GM19099 (cell line): Measurements from ENCODE around the gene SLC35G4.

Source experiments
- POLR2A ChIP-seq: IDR thresholded peaks from 3 replicates; pipeline ENCODE4 v1.6.1; 2011; ENCODE audit warnings: low read depth; ENCODE audit not compliant: insufficient read length; ENCODE audit errors: extremely low read depth

Gene SLC35G4

GRCh38 chr18:11587432-11587831 lies 22.0 kb upstream of the SLC35G4 start:
- no peak for TF ChIP-seq POLR2A

DNA sequence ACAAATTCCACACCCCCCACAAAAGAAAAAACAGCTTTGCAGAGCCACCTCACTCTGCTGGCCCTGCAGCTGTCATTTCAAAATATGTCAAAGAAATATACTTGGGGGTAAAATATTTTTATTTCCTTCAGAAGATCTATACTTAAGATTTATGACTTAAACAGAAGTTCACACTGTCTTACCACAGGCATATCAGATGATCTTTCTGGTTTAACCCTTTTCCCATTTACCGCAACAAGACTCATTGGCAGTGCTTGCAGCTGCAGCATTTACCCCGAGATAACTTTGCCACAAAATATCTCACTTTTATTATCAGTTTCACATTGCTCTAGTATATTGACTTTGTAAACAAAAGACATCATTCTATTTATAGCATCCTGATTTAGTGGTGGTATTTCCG lies 21.6 kb upstream of the SLC35G4 start:
- TF ChIP-seq POLR2A: no peak

DNA sequence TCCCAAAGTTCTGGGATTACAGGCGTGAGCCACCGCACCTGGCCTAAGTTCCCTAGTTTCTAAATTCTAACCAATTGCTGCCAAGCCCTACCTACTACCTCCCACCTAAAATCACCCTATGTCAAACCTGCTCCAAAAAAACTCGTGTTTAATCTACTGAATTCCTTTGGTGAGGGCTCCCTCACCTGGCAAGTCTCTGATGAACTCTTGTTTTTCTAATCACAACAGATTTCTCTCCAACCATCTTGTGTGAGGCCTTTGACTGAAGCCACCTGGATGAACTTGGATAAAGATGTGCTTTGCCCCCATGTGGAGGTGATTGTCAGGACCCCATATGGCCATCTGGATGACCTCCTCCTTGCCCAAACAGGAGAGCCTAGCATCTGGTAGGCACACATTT lies 17.4 kb upstream of the SLC35G4 start:
- no peak for TF ChIP-seq POLR2A

DNA sequence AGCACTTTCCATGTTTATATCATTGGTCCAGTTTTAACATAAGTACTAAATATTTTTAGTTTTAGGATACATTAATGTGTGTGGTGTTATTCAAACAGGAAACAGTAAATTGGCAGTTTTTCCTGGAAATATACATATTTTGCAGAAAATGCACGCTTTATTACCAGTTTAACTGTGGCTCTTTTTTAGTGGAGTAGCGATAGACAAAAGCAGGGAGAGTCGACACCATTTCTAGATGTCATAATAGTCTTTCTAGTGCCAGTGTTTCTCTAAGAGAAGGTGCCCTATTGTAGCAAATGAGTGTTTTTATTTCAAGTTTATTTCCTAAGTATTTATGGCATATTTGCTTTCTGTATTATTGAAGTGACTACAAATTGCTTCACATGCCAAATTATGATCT lies 9.1 kb upstream of the SLC35G4 start:
- TF ChIP-seq POLR2A: no peak

- TF ChIP-seq POLR2A: no peak
Measured at GRCh38 chr18:11607906-11608305, 1.5 kb upstream of the SLC35G4 start.

GRCh38 chr18:11649839-11650238 lies 40.4 kb downstream of the SLC35G4 start:
- no peak for TF ChIP-seq POLR2A

DNA sequence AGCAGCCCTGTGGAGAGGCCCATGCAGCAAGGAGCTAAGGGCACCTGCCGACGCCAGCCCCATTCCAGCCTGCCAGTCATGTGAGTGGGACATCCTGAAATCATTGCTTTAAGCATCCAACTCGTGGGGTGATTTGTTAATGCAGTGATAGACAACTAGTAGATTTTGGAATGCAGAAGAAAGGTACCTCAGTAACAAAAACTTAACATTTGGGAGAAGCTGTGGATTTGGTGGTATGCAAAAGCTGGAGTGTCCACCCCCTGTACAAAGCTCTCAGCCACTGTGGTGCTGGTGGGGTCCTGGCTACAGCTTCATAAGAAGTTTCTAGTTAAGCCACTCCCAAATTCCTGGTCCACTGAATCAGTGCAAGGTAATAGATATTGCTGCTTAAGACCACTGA lies 42.5 kb downstream of the SLC35G4 start:
- TF ChIP-seq POLR2A: no peak

- TF ChIP-seq POLR2A: no peak
Measured at GRCh38 chr18:11653521-11653920, 44.1 kb downstream of the SLC35G4 start.

DNA sequence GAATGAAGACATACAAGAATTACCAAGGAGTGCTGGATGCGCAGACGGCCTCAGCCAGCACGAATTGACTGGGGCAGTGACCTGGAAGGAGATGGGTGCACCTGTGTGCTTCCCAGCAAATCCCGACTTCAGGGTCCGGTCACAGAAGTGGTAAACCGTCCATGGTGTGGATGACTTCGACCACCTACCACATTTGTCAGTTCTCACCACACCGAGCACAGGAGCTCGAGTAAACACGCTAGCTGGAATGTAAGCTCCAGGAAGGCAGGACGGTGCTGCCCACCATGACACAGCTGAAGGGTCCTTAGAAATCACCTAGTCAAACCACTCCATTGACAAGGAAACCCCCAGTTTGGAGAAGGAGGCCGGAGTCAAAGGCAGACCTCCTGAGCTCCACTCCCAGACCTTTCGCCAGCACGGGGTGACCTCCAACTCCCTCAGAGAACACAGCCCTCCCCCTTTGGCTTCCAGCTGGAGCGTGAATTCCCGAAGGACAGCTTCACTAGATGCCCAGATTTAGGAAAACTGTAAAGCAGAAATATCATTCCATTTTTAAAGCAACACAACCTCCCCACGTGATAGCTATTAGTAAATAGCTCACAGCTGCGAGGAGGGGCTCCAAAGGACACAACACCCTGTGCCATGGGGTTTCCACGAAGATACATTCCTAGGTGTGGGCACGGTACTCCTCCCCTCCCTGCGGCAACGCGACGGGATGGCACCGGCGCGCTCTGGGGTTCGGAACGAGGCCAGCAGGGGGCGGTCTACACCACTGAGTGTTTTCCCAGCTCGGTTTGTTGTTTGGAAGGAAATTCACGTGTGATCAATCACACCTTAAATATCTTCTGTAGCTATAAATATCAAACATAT lies 45.6 kb downstream of the SLC35G4 start:
- TF ChIP-seq POLR2A: no peak

GRCh38 chr18:11655606-11655932 lies 46.2 kb downstream of the SLC35G4 start:
- TF ChIP-seq POLR2A: no peak

GRCh38 chr18:11657152-11657551 lies 47.8 kb downstream of the SLC35G4 start:
- TF ChIP-seq POLR2A: no peak

DNA sequence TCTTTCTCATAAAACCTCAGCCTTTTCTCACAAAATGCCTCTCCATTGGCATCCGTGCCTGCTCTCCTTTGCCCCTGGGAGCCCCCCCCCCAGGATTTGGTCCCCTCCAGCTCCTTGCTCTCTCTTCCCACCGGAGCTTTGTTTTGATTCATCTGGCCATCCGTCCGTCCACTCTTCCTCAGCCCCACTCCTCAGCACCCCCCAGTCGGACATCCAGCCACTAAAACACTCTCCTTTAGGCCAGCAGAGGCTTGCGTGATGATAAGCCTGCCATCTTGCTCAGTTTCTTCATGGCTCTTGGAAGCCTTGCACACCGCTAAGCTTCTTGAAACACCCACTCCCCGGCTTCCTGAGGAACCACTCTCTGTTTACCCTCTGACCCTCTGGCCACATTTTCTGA lies 48.2 kb downstream of the SLC35G4 start:
- TF ChIP-seq POLR2A: no peak

DNA sequence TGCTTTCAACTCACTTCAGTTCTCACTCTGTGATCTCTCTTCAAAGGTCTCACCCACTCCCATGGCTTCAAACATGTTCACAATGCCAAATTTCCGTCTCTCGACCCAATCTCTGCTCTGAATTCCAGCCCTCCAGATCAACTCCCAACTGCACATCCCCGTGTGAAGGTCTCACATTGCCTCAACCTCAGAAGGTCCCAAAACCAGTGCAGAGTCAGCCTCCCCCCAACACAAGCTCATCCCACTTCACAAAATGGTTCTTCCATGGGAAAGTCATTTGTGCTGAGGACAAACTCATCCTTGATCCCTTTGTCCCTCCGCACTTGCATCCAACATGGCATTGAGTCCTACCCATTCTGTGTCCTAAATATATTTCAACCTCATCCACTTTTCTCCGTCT lies 48.6 kb downstream of the SLC35G4 start:
- no peak for TF ChIP-seq POLR2A

DNA sequence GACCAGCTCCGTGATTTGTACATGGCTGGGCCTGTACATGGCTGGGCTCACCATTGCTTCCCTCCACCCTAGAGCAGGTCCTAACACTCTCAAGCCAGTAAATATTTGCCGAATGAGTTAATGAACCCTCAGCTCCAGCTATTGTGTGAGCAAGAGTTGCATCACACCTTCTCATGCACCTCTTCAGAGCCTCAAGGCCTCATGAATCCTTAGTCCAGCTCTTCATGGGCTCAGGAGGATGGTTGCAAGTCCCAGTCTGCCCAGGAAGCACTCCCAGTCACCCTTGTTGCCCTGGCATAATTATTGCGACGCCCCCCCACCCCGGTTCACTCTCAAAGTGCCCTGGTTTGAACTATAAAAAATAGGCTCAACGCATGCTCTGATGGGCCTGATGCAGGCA lies 49.6 kb downstream of the SLC35G4 start:
- TF ChIP-seq POLR2A: no peak
